Activated T-cell treated with anti-CD3 and anti-CD28 coated beads, Interleukin-2, amount 50 U/mL, for 4 hours (primary cell): ENCODE measurements around the gene SIM2. TPM values are rescaled to one million over a fixed set of nuclear protein-coding genes. Genes with fewer than 3 reads are reported as not detected.

Experiments used
- ATAC-seq, 2 donors: fragments of 200-7000 bp; cut with Tn5 transposase; one replicate each; pipeline ENCODE4 v1.10.0; 2021
- DNase-seq: peaks from one replicate; pipeline ENCODE4 v3.0.0-alpha.2; 2020
- H3K27me3 Mint-ChIP-seq: one replicate; pipeline ENCODE4 v1.8.0; 2021; ENCODE audit warnings: low read depth, mixed read lengths
- H3K36me3 Mint-ChIP-seq: one replicate; pipeline ENCODE4 v1.8.0; 2022; ENCODE audit warnings: mixed read lengths; ENCODE audit not compliant: insufficient read depth
- H3K4me1 Mint-ChIP-seq: one replicate; pipeline ENCODE4 v1.8.0; 2021; ENCODE audit warnings: low read depth, mixed read lengths
- H3K4me3 Mint-ChIP-seq: one replicate; pipeline ENCODE4 v1.8.0; 2021; ENCODE audit warnings: mild to moderate bottlenecking, moderate library complexity, mixed read lengths
- H3K9me3 Mint-ChIP-seq: one replicate; pipeline ENCODE4 v1.8.0; 2021; ENCODE audit warnings: mixed read lengths
- total RNA-seq, 3 donors: library from RNA; stranded (reverse); gene quantifications; one replicate each; pipeline ENCODE4 v1.2.1, GENCODE V29; 2021

Gene SIM2
- total RNA-seq, 3 donors from 2014 or later = 0.18 to 0.24 TPM; not detected in 1

- ATAC-seq (no peak), DNase-seq (no peak)
- Mint-ChIP-seq H3K4me3 (no peak overlapping the region), H3K27me3 (peaks cover 24% of the 10 kb centered on the region), H3K9me3 (no peaks in the 10 kb centered on the region), H3K4me1 (no peaks in the 10 kb centered on the region), H3K36me3 (no peaks in the 10 kb centered on the region)
Observed at GRCh38 chr21:36725793-36726386, 27.0 kb downstream of the SIM2 start.

GRCh38 chr21:36727866-36728265 is 29.0 kb downstream of the SIM2 start:
- no peak overlapping the region for H3K4me3 Mint-ChIP-seq
- H3K9me3 Mint-ChIP-seq = no peaks in the 10 kb centered on the region
- H3K27me3 Mint-ChIP-seq = peaks cover 23% of the 10 kb centered on the region
- DNase-seq (no peak), ATAC-seq (no peak)
- no peaks in the 10 kb centered on the region for H3K36me3 Mint-ChIP-seq
- H3K4me1 Mint-ChIP-seq = no peaks in the 10 kb centered on the region

DNA sequence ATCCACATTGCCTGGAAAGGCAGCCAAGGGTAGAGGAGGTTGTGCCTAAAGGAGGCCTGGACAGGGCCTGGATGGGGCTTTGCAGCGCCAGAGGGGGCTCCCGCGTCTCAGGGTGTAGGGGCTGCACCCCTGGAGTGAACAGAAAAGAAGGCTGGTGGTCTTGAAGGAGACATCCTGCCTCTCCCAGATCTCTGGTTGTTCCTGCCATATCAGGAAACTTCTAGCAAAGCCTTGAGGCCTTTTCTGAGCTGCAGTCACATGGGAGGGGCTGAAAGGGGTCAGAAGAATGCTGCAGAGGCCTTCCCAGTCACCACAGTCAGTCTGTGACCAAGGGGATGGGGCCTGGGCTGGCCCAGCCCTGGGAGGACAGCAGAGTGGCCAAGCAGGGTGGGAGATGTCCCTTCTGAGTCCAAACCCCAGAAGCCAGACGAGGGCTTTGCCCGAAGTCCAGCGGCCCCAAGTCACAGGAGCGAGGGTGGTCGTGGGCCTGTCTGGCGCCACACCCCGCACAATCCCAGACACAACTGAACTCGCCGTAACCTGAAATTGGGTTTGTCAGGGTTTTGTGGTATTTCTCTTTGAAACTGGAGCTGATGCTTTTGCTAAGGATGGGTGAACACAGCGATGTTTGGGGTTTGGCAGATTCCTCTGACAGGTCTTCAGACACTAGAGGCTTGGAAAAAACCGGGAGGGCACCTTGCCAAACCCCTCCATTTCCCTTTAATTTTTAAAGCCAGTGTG is 29.6 kb downstream of the SIM2 start:
- Mint-ChIP-seq H3K4me1 (no peaks in the 10 kb centered on the region), H3K9me3 (no peaks in the 10 kb centered on the region), H3K36me3 (no peaks in the 10 kb centered on the region), H3K27me3 (peaks cover 23% of the 10 kb centered on the region), H3K4me3 (no peak overlapping the region)
- DNase-seq (no peak), ATAC-seq (no peak)

DNA sequence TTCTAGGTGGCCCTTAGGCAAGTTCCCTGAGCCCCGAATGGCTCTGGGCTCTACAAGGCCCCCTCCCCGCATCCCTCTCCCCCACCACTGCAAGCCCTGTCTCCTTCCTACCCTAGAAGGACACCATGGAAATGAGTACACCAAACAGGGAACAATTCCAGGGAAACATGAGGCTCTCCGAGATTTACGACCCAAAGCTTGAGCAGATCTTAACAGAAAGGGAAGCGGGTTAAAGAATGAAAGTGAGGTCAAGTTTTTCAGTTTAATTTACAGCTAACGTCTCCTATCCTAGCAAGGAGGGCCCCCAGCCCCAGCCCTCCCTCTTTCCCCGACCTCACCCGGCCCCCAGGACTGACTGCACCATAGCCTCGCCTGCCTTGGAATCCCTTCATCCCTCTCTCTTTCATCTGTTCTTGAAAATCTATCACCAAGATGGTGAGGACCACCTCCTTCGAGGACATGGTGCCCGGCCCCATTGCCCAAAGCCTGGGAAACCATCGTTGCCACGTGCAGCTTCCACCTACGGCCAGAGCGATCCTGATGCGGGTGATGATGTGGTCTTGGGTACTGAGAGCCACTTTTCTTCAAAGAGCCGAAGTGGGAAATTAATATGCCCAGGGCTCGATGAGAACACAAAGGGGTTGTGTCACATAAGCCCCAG is 30.5 kb downstream of the SIM2 start:
- no peak for ATAC-seq
- H3K4me1 Mint-ChIP-seq = no peaks in the 10 kb centered on the region
- H3K36me3 Mint-ChIP-seq = no peaks in the 10 kb centered on the region
- H3K9me3 Mint-ChIP-seq = no peaks in the 10 kb centered on the region
- DNase-seq = no peak
- no peak overlapping the region for H3K4me3 Mint-ChIP-seq
- peaks cover 23% of the 10 kb centered on the region for H3K27me3 Mint-ChIP-seq

DNA sequence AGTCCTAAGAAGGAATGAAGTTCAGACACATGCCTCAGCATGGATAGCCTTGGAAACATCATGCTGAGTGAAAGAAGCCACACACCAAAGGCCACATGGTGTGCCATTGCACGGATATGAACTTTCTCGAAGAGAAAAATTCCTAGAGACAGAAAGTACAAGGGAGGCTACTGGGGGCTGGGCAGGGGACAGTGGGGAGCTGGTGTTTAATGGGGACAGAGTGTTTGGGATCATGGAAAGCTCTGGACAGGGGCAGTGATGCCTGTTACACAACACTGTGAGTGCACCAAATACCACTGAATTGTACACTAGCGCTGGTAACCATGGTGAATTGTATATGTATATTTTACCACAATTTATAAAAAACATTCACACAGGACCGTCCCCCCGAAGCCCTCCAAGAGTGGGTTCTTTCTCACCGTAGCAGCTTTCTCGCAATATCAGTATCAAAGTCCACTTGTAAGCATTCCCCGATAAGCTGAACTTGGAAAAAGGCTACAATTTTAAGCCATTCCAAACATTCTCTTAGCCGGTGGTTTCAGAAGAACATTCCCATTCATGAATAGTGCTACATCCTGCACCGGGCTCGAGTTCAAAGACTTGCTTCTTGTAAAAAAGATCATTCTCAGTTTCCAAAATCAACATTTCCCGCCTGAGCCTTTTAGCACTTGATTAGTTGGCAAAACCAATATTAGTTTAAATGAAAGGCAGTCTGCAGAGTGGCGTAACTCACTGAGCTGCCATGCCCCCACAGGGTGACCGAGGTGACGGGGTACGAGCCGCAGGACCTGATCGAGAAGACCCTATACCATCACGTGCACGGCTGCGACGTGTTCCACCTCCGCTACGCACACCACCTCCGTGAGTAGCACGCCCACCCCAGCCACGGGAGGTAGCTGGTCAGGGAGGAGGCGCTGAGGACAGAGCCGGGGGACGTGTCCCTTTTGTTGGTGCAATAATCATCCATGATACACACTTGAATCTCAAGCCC is 31.7 kb downstream of the SIM2 start:
- Mint-ChIP-seq H3K9me3 (no peaks in the 10 kb centered on the region), H3K27me3 (peaks cover 27% of the 10 kb centered on the region), H3K4me1 (no peaks in the 10 kb centered on the region), H3K36me3 (no peaks in the 10 kb centered on the region), H3K4me3 (no peak overlapping the region)
- ATAC-seq (no peak), DNase-seq (no peak)

DNA sequence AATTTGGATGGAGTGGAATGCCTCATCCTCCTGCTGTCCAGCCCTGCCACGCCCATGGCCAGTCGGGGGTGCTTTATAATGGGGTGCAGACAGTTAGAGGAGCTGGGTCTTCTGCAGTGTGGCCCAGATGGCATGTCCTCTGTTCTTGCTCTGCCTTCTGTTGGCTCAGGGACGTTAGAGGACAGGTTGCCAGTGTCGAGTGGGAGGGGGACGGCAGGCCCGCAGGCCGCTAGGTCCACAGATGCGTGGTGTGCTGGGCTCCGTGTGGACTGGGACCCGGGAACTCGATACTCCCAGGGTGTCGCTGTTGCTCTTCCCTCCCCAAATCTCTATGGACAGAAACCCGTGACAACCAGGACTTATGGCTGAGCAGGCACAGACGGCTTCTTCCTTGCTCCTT is 33.3 kb downstream of the SIM2 start:
- DNase-seq (no peak), ATAC-seq (no peak)
- Mint-ChIP-seq H3K36me3 (no peaks in the 10 kb centered on the region), H3K27me3 (peaks cover 29% of the 10 kb centered on the region), H3K4me3 (no peak overlapping the region), H3K9me3 (no peaks in the 10 kb centered on the region), H3K4me1 (no peaks in the 10 kb centered on the region)

DNA sequence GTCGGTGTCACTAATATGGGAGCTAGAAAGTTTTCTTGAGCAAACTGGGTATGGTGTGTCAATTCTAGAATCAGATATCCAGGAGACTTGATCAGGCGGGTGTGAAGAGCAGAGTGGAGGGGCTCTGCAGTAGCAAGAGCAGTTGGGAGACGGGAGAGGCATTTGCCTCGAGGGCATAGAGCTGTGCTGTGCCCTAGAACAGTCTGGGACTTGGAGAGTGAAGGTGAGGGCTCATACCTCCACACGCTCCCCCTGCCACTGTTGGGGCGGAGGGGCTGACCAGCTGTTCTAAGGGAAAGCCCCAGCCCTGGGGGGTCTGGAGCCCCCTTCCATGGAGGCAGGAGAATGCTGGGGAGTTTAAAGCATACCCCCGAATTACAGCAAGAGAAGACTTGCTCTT is 33.8 kb downstream of the SIM2 start:
- no peaks in the 10 kb centered on the region for H3K9me3 Mint-ChIP-seq
- H3K36me3 Mint-ChIP-seq = no peaks in the 10 kb centered on the region
- DNase-seq = no peak
- ATAC-seq = no peak
- no peak overlapping the region for H3K4me3 Mint-ChIP-seq
- H3K4me1 Mint-ChIP-seq = no peaks in the 10 kb centered on the region
- H3K27me3 Mint-ChIP-seq = peaks cover 23% of the 10 kb centered on the region

GRCh38 chr21:36733857-36734256 is 34.9 kb downstream of the SIM2 start:
- no peaks in the 10 kb centered on the region for H3K36me3 Mint-ChIP-seq
- H3K4me3 Mint-ChIP-seq = no peak overlapping the region
- no peak for ATAC-seq
- H3K9me3 Mint-ChIP-seq = no peaks in the 10 kb centered on the region
- DNase-seq = no peak
- H3K27me3 Mint-ChIP-seq = peaks cover 26% of the 10 kb centered on the region
- H3K4me1 Mint-ChIP-seq = no peaks in the 10 kb centered on the region

- no peak overlapping the region for H3K4me3 Mint-ChIP-seq
- no peak for DNase-seq
- no peak for ATAC-seq
- no peaks in the 10 kb centered on the region for H3K4me1 Mint-ChIP-seq
- H3K27me3 Mint-ChIP-seq = peaks cover 26% of the 10 kb centered on the region
- H3K36me3 Mint-ChIP-seq = no peaks in the 10 kb centered on the region
- H3K9me3 Mint-ChIP-seq = no peaks in the 10 kb centered on the region
Observed at GRCh38 chr21:36734367-36735200, 35.7 kb downstream of the SIM2 start.

- H3K4me1 Mint-ChIP-seq = no peaks in the 10 kb centered on the region
- H3K9me3 Mint-ChIP-seq = no peaks in the 10 kb centered on the region
- DNase-seq = no peak
- H3K36me3 Mint-ChIP-seq = no peaks in the 10 kb centered on the region
- H3K4me3 Mint-ChIP-seq = no peak overlapping the region
- ATAC-seq = no peak
- H3K27me3 Mint-ChIP-seq = peaks cover 22% of the 10 kb centered on the region
Observed at GRCh38 chr21:36735201-36735515, 36.2 kb downstream of the SIM2 start.

DNA sequence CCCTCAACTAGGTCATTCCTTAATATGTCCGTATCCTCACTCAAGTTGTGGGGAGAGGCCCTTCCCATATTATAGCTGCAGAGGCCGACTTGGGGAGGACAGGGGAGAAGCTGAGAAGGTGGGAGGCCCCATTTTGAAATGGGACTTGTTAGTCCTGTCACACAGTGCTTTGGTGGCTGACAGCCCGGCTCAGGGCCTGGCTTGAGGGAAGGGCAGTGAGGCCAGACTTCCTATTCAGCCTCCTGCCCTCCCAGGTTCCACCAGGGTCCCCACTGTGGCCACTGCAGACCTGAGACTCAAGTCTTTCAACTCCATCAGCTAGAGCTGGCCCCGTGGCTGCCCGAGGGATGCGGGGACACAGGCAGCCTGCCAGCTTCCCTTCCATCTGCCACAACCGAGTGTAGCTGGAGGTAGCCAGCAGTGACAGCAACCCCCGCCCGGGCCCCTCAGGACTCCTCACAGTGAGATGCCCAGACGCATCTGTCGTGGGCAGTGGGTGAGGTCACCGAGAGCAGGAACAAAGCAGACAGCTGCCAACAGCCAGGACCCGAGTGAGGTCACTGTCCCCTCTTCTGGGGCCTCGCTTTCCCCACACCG is 36.9 kb downstream of the SIM2 start:
- DNase-seq = no peak
- Mint-ChIP-seq H3K9me3 (no peaks in the 10 kb centered on the region), H3K4me1 (no peaks in the 10 kb centered on the region), H3K4me3 (no peak overlapping the region), H3K27me3 (peaks cover 22% of the 10 kb centered on the region), H3K36me3 (no peaks in the 10 kb centered on the region)
- ATAC-seq = no peak

GRCh38 chr21:36738489-36739126 is 39.7 kb downstream of the SIM2 start:
- Mint-ChIP-seq H3K9me3 (no peaks in the 10 kb centered on the region), H3K36me3 (no peaks in the 10 kb centered on the region), H3K4me3 (no peak overlapping the region), H3K27me3 (peaks cover 25% of the 10 kb centered on the region), H3K4me1 (no peaks in the 10 kb centered on the region)
- DNase-seq (no peak), ATAC-seq (no peak)

DNA sequence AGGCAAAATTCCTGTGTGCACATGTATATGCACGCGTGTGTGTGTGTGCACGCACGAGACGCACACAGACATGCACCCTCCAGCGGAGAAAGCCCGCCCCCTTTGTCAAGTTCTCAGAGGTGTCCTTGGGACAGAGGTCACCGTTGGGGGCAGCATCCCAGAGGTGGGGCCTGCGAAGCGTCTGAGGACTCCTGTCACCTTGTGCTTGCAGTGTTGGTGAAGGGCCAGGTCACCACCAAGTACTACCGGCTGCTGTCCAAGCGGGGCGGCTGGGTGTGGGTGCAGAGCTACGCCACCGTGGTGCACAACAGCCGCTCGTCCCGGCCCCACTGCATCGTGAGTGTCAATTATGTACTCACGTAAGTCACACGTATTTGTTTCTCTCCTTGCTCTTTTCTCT is 42.6 kb downstream of the SIM2 start:
- H3K4me1 Mint-ChIP-seq = peaks cover 1% of the 10 kb centered on the region
- no peak overlapping the region for H3K4me3 Mint-ChIP-seq
- ATAC-seq (no peak), DNase-seq (no peak)
- no peaks in the 10 kb centered on the region for H3K9me3 Mint-ChIP-seq
- no peaks in the 10 kb centered on the region for H3K36me3 Mint-ChIP-seq
- H3K27me3 Mint-ChIP-seq = peaks cover 28% of the 10 kb centered on the region
